GM23338 (cell line): ENCODE measurements around the gene XPO6. TPM values are rescaled to one million over a fixed set of nuclear protein-coding genes. Genes with fewer than 3 reads are reported as not detected.

Source experiments
- ATAC-seq: fragments of 200-7000 bp; cut with Tn5 transposase; 3 replicates; pipeline ENCODE4 v1.9.1; 2020
- DNase-seq: peaks from one replicate; pipeline ENCODE4 v3.0.0-alpha.2; 2015; ENCODE audit warnings: low spot score
- H2AFZ ChIP-seq: fragments of 200-600 bp; sonication (generic); 2 replicates; pipeline ENCODE4 v1.8.0; 2016; ENCODE audit warnings: antibody characterized with exemption, mild to moderate bottlenecking, moderate library complexity
- H3F3A ChIP-seq: fragments of 200-600 bp; sonication (generic); replicated peaks from 2 replicates; pipeline ENCODE4 v1.8.0; 2017; ENCODE audit warnings: antibody characterized with exemption, mixed run types, low read depth
- H3K27ac ChIP-seq: fragments of 200-600 bp; sonication (generic); 2 replicates; pipeline ENCODE4 v1.6.1; 2016; ENCODE audit warnings: low read depth
- H3K27me3 ChIP-seq: fragments of 200-600 bp; sonication (generic); 2 replicates; pipeline ENCODE4 v1.8.0; 2016; ENCODE audit warnings: mild to moderate bottlenecking, mixed run types, moderate library complexity; ENCODE audit not compliant: insufficient read depth
- H3K36me3 ChIP-seq: fragments of 200-600 bp; sonication (generic); 2 replicates; pipeline ENCODE4 v1.8.0; 2016; ENCODE audit warnings: mild to moderate bottlenecking; ENCODE audit not compliant: insufficient read depth
- H3K4me1 ChIP-seq: fragments of 200-600 bp; sonication (generic); 2 replicates; pipeline ENCODE4 v1.8.0; 2016; ENCODE audit warnings: mild to moderate bottlenecking, moderate library complexity; ENCODE audit not compliant: insufficient read depth
- H3K4me2 ChIP-seq: fragments of 200-600 bp; sonication (generic); 2 replicates; pipeline ENCODE4 v1.7.1; 2017; ENCODE audit warnings: mixed run types
- H3K4me3 ChIP-seq: fragments of 200-600 bp; sonication (generic); 2 replicates; pipeline ENCODE4 v1.6.1; 2016; ENCODE audit warnings: mixed run types
- H3K79me2 ChIP-seq: fragments of 200-600 bp; sonication (generic); replicated peaks from 2 replicates; pipeline ENCODE4 v1.8.0; 2017; ENCODE audit warnings: mild to moderate bottlenecking; ENCODE audit not compliant: insufficient read depth
- H3K9me2 ChIP-seq: fragments of 200-600 bp; sonication (generic); 2 replicates; pipeline ENCODE4 v1.8.0; 2017; ENCODE audit not compliant: insufficient read depth
- H4K20me1 ChIP-seq: fragments of 200-600 bp; sonication (generic); replicated peaks from 2 replicates; pipeline ENCODE4 v1.8.0; 2017; ENCODE audit warnings: mild to moderate bottlenecking; ENCODE audit not compliant: insufficient read depth
- H3K27ac Mint-ChIP-seq: 2 replicates; pipeline ENCODE4 v1.8.0; 2020; ENCODE audit warnings: inconsistent platforms, mild to moderate bottlenecking, moderate library complexity, mixed read lengths
- H3K27me3 Mint-ChIP-seq: 3 replicates; pipeline ENCODE4 v1.8.0; 2022; ENCODE audit warnings: low read depth, mild to moderate bottlenecking, moderate library complexity, mixed read lengths, inconsistent platforms; ENCODE audit not compliant: insufficient read depth, poor library complexity
- H3K36me3 Mint-ChIP-seq: 3 replicates; pipeline ENCODE4 v1.8.0; 2021; ENCODE audit warnings: low read depth, mild to moderate bottlenecking, inconsistent platforms, moderate library complexity, mixed read lengths
- H3K4me1 Mint-ChIP-seq: 3 replicates; pipeline ENCODE4 v1.8.0; 2020; ENCODE audit warnings: mild to moderate bottlenecking, inconsistent platforms, mixed read lengths
- H3K4me3 Mint-ChIP-seq: 3 replicates; pipeline ENCODE4 v1.8.0; 2021; ENCODE audit warnings: moderate library complexity, mild to moderate bottlenecking, inconsistent platforms, mixed read lengths
- H3K9me3 Mint-ChIP-seq: 3 replicates; pipeline ENCODE4 v1.8.0; 2020; ENCODE audit warnings: moderate library complexity, mild to moderate bottlenecking, inconsistent platforms, mixed read lengths
- CREB1 ChIP-seq: fragments of 250-450 bp; sonication (Bioruptor Pico); IDR thresholded peaks from 2 replicates; pipeline ENCODE4 v1.5.0; 2020; ENCODE audit warnings: low read depth, mild to moderate bottlenecking, moderate library complexity
- EZH2 ChIP-seq: fragments of 200-600 bp; sonication (generic); IDR thresholded peaks from one replicate; pipeline ENCODE4 v1.8.0; 2017; ENCODE audit warnings: antibody characterized with exemption, mild to moderate bottlenecking, low read depth; ENCODE audit not compliant: unreplicated experiment
- EZH2phosphoT487 ChIP-seq: fragments of 200-600 bp; sonication (generic); IDR thresholded peaks from one replicate; pipeline ENCODE4 v1.8.1; 2018; ENCODE audit warnings: antibody characterized with exemption; ENCODE audit not compliant: unreplicated experiment
- POLR2AphosphoS5 ChIP-seq: IDR thresholded peaks from 2 replicates; pipeline ENCODE4 v1.6.1; 2016; ENCODE audit warnings: antibody characterized with exemption, low read depth
- STAT1 ChIP-seq: IDR thresholded peaks from one replicate; pipeline ENCODE4 v1.6.1; 2016; ENCODE audit warnings: antibody characterized with exemption; ENCODE audit not compliant: unreplicated experiment
- ZNF114 ChIP-seq: fragments of 250-450 bp; sonication (Bioruptor Pico); IDR thresholded peaks from 2 replicates; pipeline ENCODE4 v1.5.0; 2020; ENCODE audit warnings: mild to moderate bottlenecking, moderate library complexity
- ZNF331 ChIP-seq: fragments of 250-450 bp; sonication (Bioruptor Pico); IDR thresholded peaks from 2 replicates; pipeline ENCODE4 v1.5.0; 2020; ENCODE audit warnings: low read depth, mild to moderate bottlenecking, moderate library complexity
- polyA plus RNA-seq: library from polyadenylated mRNA; unstranded; fragments of >200 nt; fragmentation: Nextera tagmentation; extraction: Ambion mirVana; gene quantifications from 2 replicates; pipeline ENCODE4 v1.2.1, GENCODE V29; 2016
- total RNA-seq: library from RNA; depleted of rRNA; stranded (reverse); fragments of >200 nt; shearing (Covaris generic); gene quantifications from 2 replicates; pipeline ENCODE4 v1.2.3, GENCODE V29; 2014
- TF ChIP-seq, protein P1 (sequence below): IDR thresholded peaks from one replicate; pipeline ENCODE4 v1.6.1; 2018; ENCODE audit warnings: antibody characterized with exemption; ENCODE audit not compliant: unreplicated experiment
- TF ChIP-seq, protein P2 (sequence below): fragments of 250-450 bp; sonication (Bioruptor Pico); IDR thresholded peaks from 2 replicates; pipeline ENCODE4 v1.5.0; 2020; ENCODE audit warnings: mild to moderate bottlenecking, moderate library complexity
- TF ChIP-seq, protein P3 (sequence below), 2 experiments: fragments of 200-600 bp in 1 of 2; sonication (generic) in 1 of 2; conservative IDR thresholded peaks; 2 replicates each; pipeline versions ENCODE4 v1.5.1 to v1.6.1; 2016 to 2017; ENCODE audit warnings: antibody characterized with exemption in 2 of 2, low read depth in 2 of 2, mild to moderate bottlenecking in 2 of 2, moderate library complexity in 1 of 2

XPO6 gene
- total and polyA plus RNA-seq, 2 experiments from 2014 or later: 83.9 to 178 TPM

DNA sequence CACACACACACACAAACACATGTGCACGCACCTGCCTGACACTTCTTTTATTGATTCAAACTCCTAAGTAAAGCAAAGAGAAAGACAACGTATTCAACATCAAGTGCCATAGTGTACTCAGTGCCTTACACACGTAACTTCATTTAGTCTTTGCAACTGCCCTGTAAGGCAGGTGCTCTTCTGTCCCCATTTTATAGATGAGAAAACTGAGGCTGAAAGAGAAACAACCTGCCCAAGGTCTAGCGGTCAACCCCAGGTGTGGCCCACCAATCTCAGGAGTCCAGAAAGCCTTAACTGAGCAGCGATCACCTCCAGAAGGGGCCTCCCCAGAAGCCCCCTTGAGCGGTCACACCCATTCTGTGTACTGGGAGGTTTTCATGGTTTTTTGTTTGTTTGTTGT is 137.9 kb downstream of the XPO6 start (continued):
- TF ChIP-seq, protein P1, sequence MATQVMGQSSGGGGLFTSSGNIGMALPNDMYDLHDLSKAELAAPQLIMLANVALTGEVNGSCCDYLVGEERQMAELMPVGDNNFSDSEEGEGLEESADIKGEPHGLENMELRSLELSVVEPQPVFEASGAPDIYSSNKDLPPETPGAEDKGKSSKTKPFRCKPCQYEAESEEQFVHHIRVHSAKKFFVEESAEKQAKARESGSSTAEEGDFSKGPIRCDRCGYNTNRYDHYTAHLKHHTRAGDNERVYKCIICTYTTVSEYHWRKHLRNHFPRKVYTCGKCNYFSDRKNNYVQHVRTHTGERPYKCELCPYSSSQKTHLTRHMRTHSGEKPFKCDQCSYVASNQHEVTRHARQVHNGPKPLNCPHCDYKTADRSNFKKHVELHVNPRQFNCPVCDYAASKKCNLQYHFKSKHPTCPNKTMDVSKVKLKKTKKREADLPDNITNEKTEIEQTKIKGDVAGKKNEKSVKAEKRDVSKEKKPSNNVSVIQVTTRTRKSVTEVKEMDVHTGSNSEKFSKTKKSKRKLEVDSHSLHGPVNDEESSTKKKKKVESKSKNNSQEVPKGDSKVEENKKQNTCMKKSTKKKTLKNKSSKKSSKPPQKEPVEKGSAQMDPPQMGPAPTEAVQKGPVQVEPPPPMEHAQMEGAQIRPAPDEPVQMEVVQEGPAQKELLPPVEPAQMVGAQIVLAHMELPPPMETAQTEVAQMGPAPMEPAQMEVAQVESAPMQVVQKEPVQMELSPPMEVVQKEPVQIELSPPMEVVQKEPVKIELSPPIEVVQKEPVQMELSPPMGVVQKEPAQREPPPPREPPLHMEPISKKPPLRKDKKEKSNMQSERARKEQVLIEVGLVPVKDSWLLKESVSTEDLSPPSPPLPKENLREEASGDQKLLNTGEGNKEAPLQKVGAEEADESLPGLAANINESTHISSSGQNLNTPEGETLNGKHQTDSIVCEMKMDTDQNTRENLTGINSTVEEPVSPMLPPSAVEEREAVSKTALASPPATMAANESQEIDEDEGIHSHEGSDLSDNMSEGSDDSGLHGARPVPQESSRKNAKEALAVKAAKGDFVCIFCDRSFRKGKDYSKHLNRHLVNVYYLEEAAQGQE: no peak
- TF ChIP-seq POLR2AphosphoS5: no peak

DNA sequence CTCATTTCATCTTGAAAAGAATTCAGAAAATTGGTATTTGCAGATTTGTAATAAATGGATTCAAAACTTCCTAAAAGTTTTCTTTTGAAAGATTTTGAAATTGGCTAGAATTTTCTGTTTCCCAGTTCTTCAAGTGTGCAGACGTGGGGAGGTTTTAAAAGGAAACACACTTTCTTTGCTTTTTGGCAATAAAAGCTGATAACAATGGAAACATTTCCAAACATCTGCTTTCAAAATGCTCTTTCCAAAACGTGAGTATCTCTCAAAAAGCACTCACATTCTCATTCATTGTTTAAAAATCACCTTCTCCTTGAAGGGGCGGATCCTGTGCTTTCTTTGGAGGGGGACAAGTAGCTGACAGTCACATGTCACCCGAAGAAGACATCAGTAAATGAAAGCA is 139.7 kb downstream of the XPO6 start:
- H3K79me2 ChIP-seq: no peaks in the 10 kb centered on the region
- Mint-ChIP-seq H3K27me3 (peaks cover 15% of the 10 kb centered on the region), H3K27ac (no peak overlapping the region), H3K9me3 (no peaks in the 10 kb centered on the region), H3K4me1 (no peaks in the 10 kb centered on the region), H3K4me3 (no peak overlapping the region), H3K36me3 (no peaks in the 10 kb centered on the region; the same call in 2 of the 3 replicates)
- H2AFZ ChIP-seq: no peak overlapping the region
- ATAC-seq (no peak), DNase-seq (no peak)
- H3K36me3 ChIP-seq: no peaks in the 10 kb centered on the region
- no peak overlapping the region for H3K4me2 ChIP-seq
- H3K9me2 ChIP-seq: no peaks in the 10 kb centered on the region
- no peak overlapping the region for H3K4me3 ChIP-seq
- H3K27me3 ChIP-seq: no peaks in the 10 kb centered on the region
- H3K4me1 ChIP-seq: no peaks in the 10 kb centered on the region
- no peaks in the 10 kb centered on the region for H4K20me1 ChIP-seq
- H3K27ac ChIP-seq: no peak overlapping the region
- no peaks in the 10 kb centered on the region for H3F3A ChIP-seq
- TF ChIP-seq, protein P2, sequence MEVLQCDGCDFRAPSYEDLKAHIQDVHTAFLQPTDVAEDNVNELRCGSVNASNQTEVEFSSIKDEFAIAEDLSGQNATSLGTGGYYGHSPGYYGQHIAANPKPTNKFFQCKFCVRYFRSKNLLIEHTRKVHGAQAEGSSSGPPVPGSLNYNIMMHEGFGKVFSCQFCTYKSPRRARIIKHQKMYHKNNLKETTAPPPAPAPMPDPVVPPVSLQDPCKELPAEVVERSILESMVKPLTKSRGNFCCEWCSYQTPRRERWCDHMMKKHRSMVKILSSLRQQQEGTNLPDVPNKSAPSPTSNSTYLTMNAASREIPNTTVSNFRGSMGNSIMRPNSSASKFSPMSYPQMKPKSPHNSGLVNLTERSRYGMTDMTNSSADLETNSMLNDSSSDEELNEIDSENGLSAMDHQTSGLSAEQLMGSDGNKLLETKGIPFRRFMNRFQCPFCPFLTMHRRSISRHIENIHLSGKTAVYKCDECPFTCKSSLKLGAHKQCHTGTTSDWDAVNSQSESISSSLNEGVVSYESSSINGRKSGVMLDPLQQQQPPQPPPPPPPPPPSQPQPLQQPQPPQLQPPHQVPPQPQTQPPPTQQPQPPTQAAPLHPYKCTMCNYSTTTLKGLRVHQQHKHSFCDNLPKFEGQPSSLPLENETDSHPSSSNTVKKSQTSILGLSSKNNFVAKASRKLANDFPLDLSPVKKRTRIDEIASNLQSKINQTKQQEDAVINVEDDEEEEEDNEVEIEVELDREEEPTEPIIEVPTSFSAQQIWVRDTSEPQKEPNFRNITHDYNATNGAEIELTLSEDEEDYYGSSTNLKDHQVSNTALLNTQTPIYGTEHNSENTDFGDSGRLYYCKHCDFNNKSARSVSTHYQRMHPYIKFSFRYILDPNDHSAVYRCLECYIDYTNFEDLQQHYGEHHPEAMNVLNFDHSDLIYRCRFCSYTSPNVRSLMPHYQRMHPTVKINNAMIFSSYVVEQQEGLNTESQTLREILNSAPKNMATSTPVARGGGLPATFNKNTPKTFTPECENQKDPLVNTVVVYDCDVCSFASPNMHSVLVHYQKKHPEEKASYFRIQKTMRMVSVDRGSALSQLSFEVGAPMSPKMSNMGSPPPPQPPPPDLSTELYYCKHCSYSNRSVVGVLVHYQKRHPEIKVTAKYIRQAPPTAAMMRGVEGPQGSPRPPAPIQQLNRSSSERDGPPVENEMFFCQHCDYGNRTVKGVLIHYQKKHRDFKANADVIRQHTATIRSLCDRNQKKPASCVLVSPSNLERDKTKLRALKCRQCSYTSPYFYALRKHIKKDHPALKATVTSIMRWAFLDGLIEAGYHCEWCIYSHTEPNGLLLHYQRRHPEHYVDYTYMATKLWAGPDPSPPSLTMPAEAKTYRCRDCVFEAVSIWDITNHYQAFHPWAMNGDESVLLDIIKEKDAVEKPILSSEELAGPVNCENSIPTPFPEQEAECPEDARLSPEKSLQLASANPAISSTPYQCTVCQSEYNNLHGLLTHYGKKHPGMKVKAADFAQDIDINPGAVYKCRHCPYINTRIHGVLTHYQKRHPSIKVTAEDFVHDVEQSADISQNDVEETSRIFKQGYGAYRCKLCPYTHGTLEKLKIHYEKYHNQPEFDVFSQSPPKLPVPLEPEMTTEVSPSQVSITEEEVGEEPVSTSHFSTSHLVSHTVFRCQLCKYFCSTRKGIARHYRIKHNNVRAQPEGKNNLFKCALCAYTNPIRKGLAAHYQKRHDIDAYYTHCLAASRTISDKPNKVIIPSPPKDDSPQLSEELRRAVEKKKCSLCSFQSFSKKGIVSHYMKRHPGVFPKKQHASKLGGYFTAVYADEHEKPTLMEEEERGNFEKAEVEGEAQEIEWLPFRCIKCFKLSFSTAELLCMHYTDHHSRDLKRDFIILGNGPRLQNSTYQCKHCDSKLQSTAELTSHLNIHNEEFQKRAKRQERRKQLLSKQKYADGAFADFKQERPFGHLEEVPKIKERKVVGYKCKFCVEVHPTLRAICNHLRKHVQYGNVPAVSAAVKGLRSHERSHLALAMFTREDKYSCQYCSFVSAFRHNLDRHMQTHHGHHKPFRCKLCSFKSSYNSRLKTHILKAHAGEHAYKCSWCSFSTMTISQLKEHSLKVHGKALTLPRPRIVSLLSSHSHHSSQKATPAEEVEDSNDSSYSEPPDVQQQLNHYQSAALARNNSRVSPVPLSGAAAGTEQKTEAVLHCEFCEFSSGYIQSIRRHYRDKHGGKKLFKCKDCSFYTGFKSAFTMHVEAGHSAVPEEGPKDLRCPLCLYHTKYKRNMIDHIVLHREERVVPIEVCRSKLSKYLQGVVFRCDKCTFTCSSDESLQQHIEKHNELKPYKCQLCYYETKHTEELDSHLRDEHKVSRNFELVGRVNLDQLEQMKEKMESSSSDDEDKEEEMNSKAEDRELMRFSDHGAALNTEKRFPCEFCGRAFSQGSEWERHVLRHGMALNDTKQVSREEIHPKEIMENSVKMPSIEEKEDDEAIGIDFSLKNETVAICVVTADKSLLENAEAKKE (CRISPR knock-in tag): no peak
- TF ChIP-seq STAT1 (no peak), ZNF114 (CRISPR knock-in tag) (no peak), EZH2phosphoT487 (no peak), CREB1 (CRISPR knock-in tag) (no peak), ZNF331 (no peak), EZH2 (no peak), POLR2AphosphoS5 (no peak)
- TF ChIP-seq, protein P1: no peak
- TF ChIP-seq, protein P3, sequence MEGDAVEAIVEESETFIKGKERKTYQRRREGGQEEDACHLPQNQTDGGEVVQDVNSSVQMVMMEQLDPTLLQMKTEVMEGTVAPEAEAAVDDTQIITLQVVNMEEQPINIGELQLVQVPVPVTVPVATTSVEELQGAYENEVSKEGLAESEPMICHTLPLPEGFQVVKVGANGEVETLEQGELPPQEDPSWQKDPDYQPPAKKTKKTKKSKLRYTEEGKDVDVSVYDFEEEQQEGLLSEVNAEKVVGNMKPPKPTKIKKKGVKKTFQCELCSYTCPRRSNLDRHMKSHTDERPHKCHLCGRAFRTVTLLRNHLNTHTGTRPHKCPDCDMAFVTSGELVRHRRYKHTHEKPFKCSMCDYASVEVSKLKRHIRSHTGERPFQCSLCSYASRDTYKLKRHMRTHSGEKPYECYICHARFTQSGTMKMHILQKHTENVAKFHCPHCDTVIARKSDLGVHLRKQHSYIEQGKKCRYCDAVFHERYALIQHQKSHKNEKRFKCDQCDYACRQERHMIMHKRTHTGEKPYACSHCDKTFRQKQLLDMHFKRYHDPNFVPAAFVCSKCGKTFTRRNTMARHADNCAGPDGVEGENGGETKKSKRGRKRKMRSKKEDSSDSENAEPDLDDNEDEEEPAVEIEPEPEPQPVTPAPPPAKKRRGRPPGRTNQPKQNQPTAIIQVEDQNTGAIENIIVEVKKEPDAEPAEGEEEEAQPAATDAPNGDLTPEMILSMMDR (conservative IDR thresholded peaks at IDR 0.05; ENCODE audit: low read depth in 2 of 2): no peak
